Iris pigment epithelial cell (primary cell): ENCODE results near the gene CHST11.

ENCODE experiments used
- DNase-seq: peaks from one replicate; pipeline ENCODE4 v3.0.0-alpha.2; 2011; ENCODE audit warnings: low read depth

CHST11 gene

DNA sequence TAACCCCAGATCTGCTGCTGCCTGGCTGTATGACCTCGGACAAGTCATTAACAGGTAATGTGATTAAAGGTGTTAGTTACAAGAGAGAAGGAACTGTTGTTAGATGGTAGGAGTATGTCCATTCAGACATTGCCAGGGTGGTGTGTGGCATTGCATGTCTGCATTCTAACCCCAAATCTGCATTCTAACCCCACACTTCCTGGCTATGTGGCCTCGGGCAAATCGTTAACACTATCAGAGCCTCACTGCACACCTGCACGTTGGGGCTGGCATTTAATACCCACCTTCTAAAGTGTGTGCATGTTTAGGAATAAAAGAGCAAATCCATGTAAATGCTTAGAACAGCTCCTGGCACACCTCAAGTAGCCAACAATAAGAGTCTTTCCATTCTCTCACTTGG lies 46.4 kb downstream of the CHST11 start:
- no peak for DNase-seq

DNA sequence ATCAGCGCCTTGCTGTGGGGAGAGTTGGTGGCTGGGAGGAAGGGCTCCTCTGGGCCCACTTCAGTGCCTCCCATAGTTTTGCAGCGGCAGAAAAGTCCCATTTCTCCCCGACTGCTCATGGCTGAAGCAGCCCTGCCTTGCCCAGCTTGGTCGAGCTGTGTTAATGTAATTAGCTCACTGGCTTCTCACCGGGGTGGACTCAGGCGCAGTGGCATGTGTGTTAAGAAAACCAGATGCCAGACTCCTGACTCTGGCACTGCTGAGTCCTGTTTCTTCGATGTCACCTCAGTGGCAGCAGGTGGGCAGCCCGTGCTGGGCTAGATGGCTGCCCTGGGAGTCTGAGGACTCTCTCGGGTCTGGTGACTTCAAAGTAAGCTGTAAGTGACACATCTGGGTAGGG lies 47.4 kb downstream of the CHST11 start:
- DNase-seq: no peak

DNA sequence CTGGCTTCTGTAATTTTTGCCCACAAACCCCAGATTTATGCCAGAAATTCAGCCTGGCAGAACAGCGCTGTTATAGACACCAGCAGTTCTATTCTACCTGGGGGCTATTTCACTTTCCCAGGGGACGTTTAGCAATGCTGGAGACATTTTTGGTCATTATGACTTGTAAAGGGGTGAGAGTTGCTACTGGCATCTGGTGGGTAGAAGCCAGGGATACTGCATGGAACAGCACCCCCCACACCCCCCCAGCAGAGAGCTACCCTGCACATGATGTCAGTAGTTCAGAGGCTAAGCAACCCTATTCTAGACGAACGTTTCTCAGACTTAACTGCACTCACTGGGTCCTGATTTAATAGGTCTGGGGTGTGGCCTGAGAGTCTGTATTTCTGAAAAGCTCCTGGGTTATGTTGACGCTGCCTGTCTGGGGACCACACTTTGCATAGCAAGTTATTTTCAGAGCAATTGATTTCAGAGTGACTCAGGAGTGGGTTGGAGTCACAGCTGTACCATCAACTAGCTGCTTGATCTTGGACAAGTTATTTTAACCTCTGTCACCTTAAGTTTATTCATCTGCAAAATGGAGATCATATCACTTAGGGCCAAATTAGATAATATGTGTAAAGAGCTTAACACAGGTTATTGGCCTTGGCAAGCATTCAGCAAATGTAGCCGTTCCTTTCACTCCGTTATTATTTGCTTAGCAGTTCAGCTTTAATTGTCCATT lies 48.5 kb downstream of the CHST11 start:
- DNase-seq: no peak

DNA sequence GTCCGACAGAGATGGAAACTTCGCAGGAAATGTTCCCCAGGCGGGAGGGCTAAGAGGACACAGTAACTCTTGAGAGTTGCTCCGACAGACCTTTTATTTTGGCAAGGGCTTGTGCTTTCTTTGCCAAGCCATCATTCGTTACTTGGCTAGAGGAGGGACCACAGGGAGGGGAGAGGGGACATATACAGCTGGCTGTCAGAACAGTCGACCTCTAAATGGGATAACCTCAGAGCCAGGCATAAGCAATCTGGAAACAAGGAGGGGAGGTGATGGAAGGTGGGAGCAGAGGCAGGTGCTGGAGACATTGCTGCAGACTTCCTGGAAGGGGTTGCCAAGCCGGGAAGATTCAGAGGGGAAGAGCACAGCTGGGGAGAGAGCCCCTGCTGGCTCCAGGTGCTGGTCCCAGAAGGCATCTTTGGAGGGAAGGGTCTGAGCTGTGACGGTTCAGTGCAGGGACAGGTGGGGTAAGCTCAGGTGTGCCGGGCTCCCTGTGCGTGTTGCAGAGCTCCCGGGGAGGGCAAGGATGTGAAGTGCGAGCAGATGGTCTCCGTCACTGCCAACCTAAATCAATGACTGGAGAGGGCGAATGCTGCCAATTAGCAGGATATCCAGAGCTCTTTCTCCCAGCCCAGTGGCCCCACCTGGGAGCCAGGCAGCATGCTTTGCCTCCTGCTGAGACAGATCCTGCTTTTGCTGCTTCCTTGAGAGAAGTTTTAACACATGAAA lies 50.1 kb downstream of the CHST11 start:
- no peak for DNase-seq

DNA sequence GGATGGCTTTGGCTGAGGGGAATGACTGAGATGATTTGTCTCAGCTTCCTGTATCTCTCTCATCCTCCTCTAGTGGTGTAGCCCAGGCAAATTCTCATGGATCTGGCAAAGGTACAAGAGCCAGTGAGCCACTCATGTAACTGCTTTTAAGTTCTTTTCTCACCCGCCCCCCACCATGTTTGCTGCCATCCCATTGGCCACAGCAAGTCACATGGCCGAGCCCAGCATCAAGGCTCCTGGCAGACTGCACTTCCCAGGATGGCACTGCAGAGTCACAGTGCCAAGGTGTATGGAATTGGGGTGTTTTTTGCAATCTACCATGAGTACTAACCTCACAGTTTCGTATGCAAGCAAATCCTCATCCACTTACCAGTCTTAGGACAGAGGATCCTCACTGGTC lies 50.9 kb downstream of the CHST11 start:
- DNase-seq: no peak

DNA sequence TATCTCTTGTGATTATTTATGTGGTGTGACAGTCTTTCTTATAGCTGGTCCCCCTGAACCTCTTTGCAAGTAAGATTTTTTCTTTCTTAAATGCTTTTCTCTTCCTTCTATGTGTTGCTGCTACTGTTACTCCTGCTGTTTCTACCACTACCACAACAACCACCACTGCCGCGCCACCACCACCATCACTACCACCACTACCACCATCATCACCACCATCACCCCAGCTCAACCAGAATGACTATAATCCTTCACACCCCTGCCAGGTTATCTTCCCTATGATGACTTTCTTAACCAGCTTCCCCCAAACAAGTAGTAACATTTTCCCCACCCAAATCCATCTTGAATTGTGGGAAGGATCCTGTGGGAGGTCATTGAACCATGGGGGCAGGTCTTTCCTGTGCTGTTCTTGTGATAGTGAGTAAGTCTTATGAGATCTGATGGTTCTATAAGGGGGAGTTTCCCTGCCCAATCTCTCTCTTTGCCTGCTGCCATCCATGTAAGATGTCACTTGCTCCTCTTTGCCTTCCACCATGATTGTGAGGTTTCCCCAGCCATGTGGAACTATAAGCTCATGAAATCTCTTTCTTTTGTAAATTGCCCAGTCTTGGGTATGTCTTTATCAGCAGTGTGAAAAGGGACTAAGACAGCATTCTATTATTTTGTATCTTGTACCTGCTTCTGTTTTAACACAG lies 52.2 kb downstream of the CHST11 start:
- no peak for DNase-seq

DNA sequence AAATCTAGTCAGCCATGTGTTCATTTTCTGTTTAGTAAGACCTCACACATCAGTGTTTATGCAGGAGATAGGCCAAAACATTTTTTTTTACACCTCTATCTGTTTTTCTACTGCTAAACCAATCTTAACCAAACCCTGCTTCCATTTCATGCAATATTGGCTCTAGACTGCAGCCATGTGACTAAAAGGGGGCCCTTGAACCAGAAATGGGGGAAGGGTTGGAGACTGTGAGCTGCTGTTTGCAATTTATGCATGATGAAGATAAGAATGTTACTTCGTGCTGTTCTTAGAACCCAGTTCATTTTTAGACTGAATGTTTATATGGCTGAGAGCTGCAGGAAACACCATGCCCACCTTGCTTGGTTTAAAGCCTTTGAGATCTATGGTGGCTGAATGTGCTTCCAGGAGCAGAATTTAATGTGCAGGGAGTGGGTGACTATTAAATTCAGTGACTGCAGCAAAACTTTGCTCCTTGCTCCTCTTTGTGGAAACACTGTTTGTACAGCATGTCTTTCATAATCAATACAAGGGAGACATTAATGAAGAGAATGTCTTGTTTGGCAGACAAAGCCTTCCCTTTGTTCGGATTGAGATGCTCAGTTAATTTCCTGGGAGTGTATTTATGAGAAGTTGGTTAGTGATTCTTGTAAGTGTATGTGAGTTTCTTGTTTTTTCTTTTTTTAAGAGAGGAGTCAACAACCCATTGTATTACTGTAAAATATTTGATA lies 53.6 kb downstream of the CHST11 start:
- no peak for DNase-seq

DNA sequence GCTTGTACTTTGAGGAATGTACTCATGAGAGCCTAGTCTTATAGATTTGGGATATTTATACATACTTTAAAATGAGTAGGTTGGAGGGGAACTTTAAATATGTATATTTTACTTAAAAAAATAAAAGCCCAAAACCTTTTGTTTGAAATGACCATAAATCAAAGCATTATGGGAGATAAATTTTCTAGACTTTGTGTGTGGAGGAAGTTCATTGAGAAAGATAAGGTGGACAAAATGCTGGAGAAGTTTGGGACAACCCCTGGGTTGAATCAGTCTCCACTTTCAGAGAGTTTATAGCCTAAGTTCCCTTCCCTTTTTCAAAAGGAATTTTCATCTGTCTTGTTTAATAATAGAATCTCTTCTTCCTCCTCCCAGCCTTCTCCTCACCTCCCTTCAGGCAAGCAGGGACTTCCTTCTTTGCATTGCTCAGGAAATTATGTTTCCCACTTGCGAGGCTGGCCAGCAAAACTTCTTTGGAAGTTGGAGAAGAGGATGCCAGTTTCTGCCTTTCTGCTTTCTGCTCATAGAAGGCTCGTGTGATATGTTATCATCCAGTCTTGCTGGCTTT lies 54.2 kb downstream of the CHST11 start:
- DNase-seq: no peak

DNA sequence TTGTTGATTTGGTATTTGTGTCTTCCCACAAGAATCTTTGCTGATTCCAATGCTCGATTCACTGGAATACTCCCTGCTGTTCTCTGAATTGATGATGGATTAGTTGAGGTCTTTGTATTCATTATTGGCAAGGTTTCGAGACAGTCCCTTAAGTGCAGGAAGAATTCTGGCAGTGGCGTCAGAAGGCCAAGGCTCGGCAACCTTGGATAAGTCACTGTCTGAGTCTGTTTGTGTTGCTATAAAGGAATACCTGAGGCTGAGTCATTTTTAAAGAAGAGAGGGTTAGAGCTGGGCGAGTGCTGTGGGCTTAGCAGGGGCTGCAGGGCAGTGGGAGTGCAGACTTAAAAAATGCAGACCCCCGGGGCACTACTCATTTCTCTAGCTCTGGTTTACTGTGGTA lies 56.9 kb downstream of the CHST11 start:
- no peak for DNase-seq

DNA sequence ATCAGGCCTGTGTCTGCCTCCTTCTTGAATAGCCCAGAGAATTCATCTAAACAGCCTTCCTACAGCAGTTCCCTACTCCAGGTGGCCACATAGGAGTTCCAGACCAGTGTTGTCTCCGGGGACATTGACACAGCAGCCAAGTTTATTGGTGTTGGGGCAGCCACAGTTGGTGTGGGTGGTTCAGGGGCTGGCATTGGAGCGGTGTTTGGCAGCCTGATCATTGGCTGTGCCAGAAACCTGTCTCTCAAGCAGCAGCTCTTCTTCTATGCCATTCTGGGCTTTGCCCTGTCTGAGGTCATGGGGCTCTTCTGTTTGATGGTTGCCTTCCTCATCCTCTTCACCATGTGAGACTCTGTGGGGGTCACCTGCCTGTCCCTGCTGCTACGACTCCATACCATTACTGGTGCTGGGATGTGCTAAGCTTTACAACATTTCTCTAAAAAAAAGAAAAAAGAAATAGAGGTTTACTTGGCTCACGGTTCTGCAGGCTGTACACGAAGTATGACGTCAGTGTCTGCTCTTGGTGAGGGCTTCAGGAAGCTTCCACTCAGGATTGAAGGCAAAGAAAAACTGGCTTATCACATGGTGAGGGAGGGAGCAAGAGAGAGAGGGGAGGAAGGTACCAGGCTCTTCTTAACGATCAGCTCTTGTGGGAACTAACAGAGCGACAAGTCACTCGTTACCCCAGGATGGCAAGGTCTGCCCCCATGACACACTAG lies 57.5 kb downstream of the CHST11 start:
- DNase-seq: no peak

DNA sequence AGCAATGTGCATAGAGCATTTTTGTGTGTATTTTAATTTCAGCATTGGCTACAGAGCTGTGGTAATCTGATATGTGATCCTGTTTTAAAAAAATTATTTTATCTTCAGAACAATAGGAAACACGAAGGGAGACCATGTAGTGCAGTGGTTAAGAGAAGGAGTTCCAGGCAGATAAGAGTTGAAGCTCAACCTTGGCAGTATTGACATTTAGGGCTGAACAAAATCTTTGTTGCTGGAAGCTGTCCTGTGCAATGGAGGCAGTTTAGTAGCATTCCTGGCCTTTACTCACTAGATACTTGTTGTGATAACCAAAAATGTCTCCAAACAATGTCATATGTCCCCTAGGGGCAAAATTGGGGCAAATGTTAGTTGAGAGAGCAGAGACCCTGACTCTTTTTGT lies 59.2 kb downstream of the CHST11 start:
- DNase-seq: no peak

DNA sequence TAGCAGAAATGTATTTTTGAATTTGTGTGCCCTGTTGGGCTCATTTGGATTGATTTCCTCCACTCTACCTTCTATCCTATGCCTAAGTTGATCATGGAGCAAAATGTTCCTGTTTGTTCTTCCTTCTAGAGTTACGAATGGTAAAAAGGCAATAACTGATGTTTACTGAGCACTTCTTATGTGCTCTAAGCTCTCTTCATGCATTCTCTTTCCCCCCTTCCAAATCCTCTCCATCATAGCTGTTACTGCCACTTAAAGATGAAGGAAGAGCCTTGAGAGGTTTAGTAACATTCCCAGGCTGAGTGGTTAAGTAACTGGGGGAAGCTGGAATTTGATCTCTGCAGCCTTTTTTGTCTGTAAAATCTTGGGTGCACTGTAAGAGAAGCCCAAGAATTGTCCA lies 60.1 kb downstream of the CHST11 start:
- no peak for DNase-seq

DNA sequence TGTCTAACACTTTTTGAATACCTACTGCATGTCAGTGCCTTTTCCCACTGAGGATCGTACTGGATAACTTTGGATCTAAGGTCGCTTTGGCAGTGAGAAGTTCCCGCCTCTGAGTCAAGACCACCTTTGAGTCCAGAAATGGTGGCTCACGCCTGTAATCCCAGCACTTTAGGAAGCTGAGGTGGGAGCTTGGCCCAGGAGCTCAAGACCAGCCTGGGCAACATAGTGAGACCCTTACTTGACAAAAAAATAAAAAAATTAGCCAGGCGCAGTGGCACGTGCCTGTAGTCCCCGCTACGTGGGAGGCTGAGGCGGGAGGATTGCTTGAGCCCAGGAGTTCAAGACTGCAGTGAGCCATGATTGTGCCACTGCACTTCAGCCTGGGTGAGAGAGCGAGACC lies 61.1 kb downstream of the CHST11 start:
- no peak for DNase-seq

DNA sequence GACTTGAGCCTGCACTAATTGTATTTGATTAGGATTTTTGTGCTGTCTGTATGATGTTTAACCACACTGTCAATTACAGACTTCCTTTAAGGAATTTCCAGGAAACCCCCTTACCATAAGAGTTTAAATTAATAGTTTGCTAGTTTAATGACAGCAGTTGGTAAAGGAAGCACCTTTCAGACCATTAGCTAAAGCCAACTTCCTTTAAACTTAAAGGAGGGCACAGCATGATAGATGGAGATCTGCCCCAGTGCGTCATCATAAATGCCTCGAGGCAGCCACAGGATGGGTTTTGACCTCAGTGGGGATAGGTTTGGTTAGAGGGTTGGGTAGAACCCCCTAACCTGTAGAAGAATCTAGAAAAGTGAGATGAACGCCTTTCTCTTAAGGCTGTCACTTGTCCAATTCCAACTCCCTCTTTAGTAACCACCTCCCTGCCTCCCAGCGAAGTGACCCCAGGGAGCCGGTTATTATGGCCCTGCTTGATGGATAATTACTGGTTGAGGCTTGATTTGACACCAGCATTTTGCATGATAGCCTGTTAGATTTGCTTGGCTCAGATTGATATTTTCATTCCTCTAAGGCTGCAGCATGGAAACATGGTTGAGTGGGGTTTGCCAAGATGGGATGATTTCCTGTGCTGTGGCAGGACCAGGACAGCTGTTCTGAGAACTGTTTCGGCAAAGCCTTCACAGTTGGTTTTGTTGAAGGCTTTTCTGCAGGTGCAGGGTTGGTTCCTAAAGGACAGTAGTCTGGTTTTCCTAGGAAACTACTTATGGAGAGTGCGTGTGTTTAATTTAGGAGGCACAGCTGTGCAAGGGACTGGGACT lies 62.7 kb downstream of the CHST11 start:
- DNase-seq: no peak

DNA sequence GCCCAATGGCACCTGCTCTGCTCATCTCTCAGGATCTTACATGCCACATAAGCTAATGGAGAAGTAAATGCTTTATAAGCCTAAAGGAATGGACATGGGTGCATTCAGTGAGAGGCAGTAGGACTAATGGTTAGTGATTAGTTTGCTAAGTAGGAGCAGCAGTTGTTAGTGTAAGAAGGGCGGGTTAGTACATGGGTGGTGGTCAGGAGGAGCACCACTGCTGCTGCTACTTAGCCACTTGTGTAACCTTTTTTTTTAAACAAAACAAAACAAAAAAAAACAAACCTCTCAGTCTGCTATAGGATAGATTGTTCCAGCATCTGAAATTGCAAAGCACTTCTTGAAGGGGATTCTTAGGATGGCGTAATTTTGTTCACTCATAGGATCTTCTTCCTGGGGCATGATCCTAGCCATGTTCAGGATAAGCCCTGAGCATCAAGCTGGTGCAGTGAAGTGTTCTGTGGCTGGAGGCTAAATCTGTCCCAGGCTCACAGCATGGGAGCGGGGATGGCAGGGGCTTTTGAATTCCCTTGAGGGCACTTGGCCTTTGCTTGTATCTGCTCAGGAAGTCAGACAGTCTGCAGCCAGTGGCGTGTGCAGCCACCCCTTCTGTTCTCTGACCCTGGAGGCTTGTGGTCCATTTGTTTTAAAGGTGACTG lies 63.6 kb downstream of the CHST11 start:
- DNase-seq: peak; percentile 36

DNA sequence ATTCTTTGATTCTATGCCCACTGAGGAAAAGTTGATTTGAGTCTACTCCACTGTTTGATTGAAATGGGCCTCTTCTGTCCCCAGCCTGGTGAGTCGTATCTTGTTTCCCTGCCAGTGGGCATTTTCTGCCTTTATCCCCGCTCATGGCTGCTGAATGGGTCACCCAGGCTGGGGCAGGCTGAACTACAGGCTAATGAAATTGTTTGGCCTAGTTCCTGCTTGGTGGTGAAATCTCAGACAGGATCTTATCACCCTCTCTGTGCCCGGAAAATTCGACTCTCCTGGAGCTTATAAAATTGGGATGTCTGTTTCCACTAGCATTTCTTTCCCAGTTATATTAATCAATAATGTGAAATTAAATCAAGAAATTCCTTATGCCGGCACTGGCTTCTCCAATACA lies 65.0 kb downstream of the CHST11 start:
- peak; percentile 47 for DNase-seq

DNA sequence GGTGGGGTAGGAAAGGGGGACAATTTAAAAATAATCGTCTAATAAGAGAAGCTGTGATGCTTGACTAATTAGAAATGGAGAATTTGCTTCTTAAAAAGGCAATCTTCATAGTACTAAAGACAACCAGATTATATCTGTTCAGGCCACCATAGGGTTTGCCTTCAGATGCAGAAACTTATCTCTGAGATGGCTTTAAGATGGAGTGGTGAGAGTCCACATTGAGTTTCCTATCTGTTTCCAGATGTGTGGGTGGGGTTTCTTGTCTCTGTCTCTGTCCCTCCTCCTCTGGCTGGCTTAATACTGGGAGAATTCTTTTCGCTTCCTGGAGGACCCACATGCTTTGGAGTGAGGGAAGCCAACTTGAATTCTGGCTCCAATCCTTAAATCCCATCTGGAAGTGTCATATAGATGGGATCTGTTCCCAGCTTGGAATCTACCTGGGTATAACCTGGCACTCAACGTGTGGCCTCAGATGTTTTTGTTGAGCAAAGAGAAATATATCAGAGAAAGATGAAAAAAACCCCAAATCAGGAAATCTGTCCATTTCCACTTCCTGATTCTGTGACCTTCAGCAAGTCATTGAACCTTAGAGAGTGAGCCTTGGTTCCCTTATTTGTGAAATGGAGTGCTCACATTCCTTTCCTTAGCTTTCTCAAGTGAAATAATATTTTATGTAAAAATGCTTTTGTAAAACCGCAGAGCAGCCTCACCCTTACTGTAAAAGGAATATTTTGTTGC lies 66.4 kb downstream of the CHST11 start:
- peak; percentile 44 for DNase-seq

DNA sequence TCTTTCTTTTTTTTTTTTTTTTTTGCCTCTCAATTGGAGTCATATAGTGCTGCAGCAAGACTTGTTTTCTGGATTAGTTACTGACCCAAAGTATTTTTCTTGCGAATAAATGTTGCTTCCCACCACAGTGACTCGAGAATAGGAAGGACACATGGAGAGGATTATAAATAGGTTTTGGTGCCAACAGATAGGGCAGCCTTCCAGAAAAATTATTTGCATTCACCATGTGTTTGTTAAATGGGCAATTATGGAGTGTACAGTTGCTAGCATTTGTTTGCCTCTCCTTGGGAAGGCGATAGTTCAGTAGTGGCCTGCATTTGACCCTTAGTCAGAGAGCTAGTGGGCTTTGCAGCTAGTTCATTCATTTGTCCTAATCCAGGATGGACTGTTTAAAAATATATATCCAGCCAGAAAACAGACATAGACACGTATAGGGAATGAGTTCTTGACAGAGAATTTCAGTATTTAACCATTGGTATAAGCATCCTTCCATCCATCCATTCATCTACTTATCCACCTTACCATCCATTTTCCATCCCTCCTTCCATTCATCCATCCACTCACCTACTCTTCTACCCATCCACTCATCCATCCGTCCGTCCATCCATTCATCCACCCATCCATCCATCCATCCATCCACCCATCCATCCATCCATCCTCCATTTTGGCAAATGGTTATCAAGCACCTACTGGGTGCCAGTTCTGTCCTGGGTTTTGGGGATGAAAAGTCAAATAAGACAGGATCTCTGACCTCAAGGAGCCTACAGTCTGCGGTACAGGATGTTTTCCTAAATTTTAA lies 67.5 kb downstream of the CHST11 start:
- DNase-seq: no peak

DNA sequence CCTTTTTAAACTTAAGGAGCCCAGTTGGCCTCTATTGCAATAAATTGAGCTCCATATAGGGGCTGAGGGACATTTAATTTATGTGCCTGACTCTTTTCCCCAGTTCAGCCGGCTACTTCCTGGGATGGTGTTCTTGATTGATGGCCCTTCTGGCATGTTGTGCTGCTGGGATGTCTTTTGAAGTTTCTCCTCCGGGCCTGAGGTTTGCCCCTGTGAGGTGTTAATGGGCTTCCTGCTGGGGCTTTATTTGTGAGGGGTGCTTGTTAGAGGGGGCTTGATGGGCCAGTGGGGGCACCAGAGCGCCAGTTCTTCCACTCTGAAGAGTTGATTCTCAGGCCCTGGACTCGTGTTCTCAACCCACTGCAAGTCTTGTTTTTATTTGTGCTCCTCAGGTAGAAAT lies 69.6 kb downstream of the CHST11 start:
- no peak for DNase-seq
